Measurements from ENCODE around the gene UGT1A1.

Gene UGT1A1

DNA sequence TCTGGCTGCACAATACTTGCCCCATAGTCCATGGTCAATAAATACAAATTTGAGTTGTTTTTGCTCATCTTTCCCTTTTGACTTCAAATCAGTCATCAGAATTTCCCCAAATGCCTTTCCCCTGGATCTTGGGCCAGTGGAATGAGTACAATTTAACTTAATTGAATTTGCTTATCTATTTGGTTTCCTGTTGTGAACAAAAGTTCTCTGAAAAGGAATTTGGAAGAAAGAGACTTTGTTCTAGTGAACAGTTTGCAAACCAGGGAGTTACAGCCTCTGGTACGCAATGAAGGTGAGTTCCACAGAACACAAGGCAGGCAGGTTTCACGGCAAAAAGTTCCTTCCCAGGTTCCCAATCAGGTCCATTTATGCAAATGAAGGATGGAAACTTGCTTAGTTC is 1.2 kb upstream of the UGT1A1 start:
- no peak for DNase-seq

DNA sequence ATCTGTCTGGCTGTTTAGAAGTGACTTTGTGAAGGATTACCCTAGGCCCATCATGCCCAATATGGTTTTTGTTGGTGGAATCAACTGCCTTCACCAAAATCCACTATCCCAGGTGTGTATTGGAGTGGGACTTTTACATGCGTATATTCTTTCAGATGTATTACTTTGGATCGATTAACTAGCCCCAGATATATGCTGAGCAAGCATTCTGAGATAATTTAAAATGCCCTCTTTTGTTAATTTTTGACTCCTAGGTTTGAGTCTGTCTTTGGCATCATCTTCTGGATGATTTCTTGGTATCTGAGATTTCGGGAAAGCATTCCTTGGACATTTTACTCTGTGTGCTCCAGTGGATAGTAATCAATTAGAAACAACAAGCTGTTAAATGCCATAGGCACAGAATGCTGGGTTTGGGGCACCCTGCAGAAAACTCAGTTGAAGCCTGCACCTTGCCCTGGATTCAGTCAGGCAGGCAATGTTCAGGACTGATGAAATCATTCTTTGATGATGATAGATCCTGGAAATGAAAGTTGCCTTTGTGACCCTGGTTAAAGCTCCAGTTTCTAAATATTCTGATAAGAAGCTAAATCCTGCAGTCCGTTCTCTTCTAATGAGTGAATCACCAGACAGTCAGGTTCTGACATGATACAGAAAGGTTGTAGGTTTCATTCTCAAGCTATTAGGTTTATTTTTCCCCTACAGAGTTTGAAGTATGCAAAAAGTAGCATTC is 1.1 kb downstream of the UGT1A1 start:
- DNase-seq, result no peak

DNA sequence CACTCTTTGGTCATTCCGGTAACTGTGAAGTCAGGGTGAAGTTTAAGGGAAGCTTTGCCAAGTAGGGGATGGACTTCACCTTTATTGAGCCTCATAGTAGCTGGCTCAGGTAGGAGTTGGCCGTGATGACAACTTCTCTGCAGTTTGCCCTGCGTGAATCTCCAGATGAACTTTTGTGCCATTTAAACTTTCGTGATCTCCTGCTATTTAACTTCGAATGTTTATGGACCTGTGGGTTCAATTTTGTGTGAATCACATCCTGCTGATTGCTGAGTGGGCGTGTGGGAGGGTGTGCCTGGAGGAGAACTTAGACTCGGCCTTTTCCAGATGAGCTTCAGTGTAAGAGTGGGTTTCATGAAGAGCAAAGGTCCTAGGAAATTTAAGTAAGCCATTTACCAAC is 4.2 kb downstream of the UGT1A1 start:
- no peak for DNase-seq

DNA sequence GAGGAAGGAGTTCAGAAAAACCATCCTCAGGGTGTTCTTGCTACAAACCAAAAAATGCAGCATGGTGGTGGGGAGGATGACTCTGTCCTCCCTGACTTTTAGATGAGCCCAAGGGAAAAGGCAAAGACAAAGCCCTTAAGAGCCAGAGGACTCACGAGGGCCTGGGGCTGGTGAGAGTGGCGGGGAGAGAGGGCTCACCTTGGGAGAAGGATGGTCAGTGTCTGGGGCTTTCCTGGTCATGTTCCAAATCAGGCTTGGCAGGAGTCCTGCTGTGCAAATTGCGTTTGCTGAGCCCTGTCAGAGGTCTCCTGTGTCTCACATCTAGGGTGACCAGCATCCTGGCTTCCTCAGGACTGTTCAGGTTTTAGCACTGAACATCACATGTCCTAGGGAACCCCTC is 4.7 kb downstream of the UGT1A1 start:
- no peak for DNase-seq

DNA sequence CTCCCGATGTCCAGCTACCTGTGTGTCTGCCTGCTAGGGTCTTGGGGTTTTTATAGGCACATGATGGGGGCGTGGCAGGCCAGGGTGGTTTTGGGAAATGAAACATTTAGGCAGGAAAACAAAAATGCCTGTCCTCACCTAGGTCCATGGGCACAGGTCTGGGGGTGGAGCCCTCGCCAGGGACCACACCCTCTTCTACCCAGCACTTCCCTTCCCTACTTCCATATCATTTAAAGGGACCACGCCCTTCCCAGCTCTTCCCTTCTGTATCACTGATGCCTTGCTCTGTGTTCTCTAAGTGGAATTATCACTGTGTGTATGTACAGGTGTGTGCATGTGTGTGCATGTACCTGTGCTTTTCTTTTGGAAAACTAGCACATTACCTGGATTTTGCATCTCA is 6.3 kb downstream of the UGT1A1 start:
- no peak for DNase-seq

DNA sequence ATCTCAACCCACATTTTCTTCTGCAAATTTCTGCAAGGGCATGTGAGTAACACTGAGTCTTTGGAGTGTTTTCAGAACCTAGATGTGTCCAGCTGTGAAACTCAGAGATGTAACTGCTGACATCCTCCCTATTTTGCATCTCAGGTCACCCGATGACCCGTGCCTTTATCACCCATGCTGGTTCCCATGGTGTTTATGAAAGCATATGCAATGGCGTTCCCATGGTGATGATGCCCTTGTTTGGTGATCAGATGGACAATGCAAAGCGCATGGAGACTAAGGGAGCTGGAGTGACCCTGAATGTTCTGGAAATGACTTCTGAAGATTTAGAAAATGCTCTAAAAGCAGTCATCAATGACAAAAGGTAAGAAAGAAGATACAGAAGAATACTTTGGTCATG is 8.0 kb downstream of the UGT1A1 start:
- DNase-seq, result no peak

DNA sequence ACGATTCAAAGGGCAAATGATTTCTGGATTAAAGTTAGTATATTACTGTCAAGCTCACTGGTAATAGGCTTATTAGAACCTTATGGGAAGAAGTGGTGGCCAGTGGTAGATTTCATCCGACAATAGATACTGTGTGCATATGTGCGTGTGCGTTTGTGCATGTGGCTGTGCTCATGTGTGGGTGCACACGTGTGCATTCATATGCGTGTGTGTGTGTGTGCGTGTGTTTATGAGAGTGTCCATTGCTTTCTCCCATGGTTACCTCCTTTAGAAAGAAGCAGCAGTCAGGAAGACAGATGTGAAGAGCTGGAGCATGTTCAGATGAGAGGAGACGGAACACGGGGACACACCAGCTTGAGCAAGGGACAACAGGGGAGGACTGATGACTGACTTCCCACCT is 9.2 kb downstream of the UGT1A1 start:
- no peak for DNase-seq

DNA sequence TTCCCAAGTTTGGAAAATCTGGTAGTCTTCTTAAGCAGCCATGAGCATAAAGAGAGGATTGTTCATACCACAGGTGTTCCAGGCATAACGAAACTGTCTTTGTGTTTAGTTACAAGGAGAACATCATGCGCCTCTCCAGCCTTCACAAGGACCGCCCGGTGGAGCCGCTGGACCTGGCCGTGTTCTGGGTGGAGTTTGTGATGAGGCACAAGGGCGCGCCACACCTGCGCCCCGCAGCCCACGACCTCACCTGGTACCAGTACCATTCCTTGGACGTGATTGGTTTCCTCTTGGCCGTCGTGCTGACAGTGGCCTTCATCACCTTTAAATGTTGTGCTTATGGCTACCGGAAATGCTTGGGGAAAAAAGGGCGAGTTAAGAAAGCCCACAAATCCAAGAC is 12.1 kb downstream of the UGT1A1 start:
- no peak for DNase-seq

DNA sequence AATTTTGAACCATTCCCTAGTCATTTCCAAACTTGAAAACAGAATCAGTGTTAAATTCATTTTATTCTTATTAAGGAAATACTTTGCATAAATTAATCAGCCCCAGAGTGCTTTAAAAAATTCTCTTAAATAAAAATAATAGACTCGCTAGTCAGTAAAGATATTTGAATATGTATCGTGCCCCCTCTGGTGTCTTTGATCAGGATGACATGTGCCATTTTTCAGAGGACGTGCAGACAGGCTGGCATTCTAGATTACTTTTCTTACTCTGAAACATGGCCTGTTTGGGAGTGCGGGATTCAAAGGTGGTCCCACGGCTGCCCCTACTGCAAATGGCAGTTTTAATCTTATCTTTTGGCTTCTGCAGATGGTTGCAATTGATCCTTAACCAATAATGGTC is 12.5 kb downstream of the UGT1A1 start:
- no peak for DNase-seq

DNA sequence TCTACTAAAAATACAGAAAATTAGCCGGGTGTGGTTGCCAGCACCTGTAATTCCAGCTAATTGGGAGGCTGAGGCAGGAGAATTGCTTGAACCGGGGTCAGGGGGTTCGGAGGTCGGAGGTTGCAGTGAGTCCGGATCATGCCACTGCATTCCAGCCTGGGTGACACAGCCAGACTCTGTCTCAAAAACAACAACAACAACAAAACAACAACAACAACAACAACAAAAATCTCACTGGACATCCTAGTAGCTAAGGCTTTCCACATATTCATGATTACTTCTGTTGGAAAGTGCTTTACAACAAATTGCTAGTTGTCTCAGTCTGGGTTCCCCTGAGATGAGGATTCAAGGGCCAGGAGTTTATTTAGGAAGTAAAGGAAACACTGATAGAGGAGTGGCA is 13.8 kb downstream of the UGT1A1 start:
- no peak for DNase-seq

DNA sequence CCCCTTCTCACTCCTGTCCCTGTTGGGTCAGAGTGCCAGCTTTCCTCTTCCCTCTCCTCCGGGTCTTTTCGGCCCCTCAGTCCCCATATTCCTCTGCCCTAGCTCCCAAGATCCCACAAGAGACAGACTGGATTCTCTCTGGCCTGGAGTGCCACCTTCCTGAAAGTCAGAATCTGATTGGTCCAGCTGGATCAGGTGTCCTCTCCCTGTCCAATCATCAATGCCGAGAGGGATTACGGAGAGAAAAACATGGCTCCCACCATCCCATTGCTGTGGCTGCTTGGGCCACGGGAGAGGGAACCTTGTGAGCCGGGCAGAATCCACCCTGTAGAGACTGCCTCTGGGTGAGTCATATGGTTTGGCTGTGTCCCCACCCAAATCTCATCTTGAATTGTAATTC is 15.3 kb downstream of the UGT1A1 start:
- no peak for DNase-seq

DNA sequence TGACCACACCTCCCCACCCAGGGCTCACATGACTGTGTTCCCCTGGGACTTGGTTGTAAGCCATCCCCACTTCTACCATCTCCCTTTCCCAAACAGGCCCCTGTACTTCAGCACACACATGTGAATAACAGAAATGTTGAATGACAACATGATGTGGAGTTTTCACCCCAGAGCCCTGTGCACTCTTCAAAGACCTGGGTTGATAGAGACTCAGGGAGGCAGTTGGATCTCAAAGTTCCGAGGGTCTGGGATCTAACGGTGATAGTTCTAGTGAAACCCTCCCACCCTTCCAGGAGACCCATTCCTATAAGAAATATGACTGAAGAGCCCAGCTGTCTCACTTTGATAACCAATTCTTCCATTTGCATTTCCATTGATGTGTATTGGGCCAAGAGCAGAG is 18.0 kb downstream of the UGT1A1 start, which contains the start of gene MROH2A:
TSS of gene MROH2A (plus strand) at position 301 of the 400 bp plus-strand sequence. CDS start 1,029 bp downstream, outside the sequence.
- DNase-seq, result no peak

DNA sequence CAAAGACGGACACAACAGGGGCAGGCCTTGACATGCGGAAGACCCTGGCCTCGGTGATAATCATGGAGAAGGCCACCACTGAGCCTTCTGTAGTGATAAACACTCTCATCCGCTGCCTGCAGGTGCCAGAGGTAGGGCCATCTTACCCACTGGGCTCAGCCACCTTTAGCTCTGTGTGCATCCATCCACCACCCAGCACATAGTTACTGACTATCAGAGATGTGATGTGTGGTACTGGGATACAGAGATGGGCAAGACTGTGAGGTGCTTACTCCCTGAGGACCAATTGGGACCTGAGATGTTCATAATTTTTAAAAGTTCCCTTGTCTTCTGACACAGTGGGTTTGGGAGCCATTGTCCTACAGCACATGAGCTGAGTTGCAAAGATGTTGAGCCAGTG is 19.7 kb downstream of the UGT1A1 start:
- DNase-seq, result no peak

DNA sequence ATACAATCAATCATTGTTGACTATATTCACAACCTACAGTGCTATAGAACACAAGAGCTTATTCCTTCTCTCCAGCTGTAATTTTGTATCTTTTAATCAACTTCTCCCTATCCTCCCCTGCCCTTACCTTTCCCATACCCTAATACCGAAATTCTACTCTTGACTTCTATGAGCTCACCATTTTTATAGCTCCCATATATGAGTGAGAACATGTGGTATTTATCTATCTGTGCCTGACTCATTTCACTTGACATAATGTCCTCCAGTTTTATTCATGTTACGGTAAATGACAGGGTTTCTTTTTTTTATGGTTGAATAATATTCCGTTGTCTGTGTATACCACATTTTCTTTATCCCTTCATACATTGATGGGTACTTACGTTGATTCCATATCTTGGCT is 20.7 kb downstream of the UGT1A1 start:
- no peak for DNase-seq

DNA sequence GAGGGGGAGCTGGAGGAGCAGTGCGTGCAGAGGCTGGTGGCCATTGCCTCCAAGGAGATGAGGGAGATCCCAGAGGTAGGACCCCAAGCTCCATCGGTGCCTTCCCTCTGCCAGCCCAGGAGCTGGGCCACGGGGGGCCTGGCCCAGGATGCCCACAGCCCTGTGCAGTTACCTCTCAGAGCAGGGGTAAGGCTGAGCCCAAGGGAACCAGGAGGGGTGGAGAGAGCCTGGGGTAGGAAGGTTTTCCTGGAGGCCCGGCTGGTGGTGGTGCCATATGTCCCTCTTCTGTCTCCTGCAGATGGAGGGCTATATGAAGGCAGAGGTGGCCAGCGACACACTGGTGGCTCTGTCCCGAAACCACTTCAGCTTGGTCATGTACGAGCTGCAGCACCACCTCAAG is 29.5 kb downstream of the UGT1A1 start:
- DNase-seq, result no peak

DNA sequence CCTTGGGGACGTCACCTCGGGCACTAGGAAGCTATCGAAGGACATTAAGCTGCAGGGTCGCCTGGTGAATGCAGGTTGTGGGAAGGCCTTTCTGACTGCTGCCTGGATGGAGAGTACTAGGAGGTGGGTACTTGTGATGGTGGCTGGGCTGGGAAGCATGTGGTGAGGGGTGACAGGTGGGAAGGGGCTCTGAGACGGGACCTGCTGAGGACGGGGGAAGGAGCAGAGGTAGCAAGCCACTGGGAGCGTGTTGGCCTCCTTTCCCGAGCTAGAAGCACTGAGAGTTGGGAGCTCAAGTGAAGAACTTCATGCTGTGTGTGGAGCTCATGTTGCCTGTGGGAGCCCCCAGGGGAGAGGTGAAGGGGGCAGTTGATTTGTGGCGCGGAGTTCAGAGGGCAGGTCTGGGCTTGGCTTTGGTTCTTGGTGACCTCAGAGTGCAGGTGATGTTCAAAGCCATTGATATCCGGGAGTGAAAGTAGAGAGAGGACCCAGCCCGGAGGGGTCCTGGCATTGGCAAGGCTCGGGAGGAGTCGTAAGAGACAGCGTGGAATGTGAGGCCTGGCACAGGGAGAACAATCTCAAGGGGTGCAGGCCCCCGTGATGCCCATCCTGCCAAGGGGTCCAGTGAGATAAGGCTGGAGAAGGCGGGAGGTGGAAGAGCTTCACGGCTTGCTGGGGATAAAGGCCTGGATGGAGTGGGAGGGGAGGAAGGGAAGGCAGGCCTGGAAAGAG is 31.2 kb downstream of the UGT1A1 start:
- DNase-seq, result no peak

DNA sequence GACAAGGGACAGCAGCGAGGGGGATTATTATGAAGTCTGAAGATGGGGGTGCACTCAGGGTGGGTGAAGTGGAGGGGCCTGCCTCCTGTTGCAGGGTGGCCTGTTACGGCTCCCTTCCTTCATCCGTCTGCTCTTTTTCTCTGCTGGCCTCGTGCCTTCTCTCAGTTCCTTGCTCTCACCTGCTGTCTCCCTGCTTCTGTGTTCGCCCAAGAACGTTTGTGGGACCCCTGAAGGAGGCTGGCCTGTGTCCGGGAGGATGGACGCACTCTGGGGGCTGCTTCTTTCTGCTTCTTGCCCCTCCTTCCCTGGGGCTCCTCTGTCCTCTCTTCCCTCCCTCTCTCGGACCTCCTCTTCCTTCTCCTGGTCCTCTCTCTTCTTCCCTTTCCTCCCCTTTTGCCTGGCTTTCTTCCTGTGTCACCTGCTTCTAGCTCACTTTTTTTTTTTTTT is 31.8 kb downstream of the UGT1A1 start:
- DNase-seq, result no peak

DNA sequence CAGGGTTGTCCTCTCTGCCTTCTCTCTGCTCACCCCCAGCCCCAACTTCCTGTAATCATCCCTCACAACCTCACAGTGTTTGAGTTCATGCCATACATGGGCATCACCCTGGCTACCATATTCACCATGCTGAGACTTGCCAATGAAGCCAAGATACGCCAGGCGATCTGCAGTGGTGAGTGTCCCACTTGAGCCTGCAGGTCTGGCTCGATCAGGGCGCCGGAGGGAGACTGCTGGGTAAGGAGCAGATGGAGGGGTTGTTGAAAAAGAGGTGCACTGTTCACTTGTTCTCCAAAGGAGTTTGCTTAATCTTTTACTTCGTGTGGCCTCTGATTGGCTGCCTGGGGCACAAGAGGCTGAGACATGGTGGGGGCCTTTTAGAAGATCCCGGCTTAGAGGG is 32.6 kb downstream of the UGT1A1 start:
- DNase-seq, result no peak

DNA sequence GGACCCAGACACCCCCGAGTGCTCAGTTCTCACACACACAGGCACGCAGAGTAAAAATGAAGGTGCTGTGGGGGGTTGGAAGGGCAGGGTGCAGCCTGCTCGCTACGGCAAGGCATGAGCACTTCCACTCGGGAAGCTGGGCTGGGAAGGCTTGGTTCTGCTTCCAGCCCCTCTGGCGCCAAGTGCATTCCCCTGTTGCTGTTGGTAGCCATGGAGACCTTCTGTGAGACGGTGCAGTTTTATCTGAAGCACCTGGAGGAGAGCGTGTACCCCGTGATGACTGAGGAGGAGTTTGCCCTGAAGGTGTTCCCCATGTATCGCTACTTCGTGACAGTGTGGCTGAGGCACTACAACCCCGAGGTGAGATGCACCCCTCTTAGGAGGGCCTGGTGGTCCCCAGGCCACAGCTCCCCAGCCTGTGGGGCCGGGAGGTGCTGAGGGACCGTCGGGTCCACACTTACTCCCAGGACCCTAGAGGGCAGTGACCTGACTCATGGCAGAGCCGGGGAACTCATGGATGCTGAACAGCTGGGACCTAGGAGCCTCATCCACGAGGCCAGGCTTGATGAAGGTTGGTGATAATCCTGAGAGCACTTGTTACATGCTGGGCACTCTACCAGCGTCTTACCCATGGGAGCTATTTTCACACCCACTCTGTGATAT is 33.5 kb downstream of the UGT1A1 start:
- DNase-seq, result no peak

DNA sequence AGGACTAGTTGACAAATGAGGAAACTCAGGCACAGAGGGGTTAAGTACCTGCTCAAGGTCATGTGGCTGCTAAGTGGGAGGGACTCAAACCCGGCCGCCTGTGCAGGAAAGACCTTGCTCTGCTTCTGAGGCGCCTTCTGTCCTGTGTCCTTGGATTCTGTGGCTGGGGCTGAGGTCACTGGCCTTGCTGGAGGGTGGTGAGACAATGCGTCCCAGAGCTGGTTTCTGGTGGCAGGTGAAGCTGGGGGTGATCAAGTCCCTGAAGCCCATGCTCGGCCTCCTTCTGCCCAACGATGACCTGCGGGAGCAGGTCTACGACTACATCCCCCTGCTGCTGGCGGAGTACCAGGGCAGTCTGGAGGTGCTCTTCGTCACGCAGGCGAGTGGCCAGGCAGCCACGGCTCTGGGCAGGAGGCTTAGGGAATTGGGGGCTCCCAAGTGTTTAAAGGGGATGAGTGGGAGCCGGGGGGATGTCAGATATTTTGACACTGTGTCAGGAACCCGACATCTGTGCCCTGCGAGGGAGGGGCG is 34.1 kb downstream of the UGT1A1 start:
- DNase-seq, result no peak

DNA sequence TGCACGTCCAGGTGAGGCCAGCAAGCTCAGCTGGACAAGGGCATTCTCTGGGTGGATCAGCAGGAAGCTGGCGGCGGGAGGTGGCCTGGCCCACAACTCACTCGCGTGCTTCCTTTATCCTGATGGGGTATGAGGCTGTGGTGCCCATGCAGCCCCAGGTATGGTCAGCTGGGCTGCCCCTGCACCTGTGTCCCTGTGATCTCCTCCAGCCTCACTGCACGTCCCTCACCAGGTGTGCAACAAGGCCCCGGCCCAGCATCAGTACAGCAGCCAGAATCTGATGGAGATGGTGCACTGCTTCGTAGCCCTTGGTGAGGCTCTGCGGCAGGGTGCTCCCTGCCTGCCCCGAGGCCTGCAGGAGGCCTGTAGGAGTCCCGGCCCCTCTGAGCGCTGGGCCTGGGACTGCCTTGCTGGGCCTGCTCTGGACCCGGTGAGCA is 35.7 kb downstream of the UGT1A1 start:
- DNase-seq, result no peak

DNA sequence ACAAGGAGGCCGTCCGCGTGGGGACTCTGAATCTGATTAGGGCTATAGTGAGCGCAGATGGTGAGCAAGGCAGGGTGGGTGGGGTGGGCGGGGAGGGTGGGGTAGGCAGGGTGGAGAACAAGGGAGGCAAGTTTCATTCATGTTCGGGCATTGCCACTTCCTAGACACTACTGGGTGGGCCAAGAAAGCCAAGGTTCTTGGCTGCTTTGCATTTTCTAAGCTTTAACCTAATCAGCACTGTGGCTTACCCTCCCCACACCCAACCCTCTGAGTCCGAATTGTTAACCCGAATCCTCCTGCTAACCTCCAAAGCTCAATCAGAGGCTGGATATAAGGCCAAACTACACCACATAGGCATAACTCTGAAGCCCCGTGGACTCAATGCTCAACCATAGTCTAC is 36.2 kb downstream of the UGT1A1 start:
- DNase-seq, result no peak

DNA sequence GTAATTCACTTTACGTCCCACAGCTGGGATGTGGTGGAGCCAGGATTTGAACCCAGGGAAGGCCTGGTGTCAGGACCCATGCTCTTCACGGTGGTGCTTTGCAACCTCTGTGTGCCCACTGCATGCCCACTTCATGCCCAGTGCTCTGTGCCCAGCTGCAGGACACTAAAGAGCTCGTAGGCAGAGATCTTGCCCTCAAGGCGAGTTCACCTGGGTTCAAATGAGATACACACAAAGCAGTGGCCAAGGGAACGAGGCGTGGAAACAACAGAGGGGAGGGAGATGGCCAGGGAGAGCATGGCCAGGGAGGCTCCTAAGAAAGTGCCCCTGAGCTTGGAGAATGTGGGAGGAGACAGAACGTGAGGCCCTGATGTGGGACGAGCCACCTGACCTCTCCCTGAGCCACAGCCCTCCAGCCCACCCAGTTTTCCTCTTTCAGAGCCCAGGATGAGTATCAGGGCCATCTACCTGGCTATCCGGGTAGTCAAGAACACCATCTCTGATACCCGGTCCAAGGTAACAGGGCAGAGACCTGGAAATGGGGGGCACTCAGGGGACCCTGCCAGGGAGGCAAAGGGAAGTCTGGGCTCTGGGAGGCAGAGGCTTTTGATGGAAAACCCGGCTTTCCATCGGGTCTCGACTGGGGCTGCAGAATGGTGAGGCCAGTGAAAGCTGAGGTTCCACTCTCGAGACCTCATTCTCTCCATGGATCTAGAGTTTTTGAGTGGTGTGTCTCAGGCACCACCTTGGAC is 38.4 kb downstream of the UGT1A1 start:
- DNase-seq, result no peak

All from AML-193 (cell line).